Measurements from ENCODE around the gene CD180. TPM values are rescaled to one million over a fixed set of nuclear protein-coding genes. Genes with fewer than 3 reads are reported as not detected.

The CD180 gene
- total RNA-seq, 1 donor from 2014 or later, result not detected

DNA sequence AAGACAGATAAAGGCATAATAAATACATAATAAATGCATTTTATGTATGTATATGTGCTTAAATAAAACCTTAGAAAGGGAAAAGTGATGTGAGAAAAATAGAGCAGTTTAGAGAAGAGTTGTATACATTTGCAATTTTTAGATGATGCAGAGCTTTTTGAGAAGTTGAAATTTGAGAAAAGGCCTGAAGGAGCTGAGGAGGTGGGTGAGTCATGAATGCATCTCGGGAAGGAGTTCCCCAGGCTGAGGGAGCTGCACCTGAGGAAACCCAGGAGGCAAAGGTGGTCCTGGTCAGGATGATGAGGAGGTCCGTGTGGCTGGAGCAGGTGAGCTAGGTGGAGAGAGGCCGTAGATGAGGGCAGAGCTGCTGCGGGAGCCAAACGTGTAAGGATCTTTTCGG is 17.4 kb upstream of the CD180 start:
- H3K4me3 Mint-ChIP-seq (ENCODE audit: unreplicated experiment), result no peak overlapping the region
- no peak overlapping the region for H3K27ac Mint-ChIP-seq (ENCODE audit: unreplicated experiment)
- H3K9me3 Mint-ChIP-seq (ENCODE audit: unreplicated experiment), result peaks cover 2% of the 10 kb centered on the region
- TF ChIP-seq, protein P1, sequence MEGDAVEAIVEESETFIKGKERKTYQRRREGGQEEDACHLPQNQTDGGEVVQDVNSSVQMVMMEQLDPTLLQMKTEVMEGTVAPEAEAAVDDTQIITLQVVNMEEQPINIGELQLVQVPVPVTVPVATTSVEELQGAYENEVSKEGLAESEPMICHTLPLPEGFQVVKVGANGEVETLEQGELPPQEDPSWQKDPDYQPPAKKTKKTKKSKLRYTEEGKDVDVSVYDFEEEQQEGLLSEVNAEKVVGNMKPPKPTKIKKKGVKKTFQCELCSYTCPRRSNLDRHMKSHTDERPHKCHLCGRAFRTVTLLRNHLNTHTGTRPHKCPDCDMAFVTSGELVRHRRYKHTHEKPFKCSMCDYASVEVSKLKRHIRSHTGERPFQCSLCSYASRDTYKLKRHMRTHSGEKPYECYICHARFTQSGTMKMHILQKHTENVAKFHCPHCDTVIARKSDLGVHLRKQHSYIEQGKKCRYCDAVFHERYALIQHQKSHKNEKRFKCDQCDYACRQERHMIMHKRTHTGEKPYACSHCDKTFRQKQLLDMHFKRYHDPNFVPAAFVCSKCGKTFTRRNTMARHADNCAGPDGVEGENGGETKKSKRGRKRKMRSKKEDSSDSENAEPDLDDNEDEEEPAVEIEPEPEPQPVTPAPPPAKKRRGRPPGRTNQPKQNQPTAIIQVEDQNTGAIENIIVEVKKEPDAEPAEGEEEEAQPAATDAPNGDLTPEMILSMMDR (IDR thresholded peaks at IDR 0.05; ENCODE audit: partially characterized antibody, unreplicated experiment), result no peak
- no peaks in the 10 kb centered on the region for H3K4me1 Mint-ChIP-seq (ENCODE audit: low read depth, unreplicated experiment)
- peaks cover 3% of the 10 kb centered on the region for H3K27me3 Mint-ChIP-seq (ENCODE audit: unreplicated experiment)
- DNase-seq, result no peak
- no peaks in the 10 kb centered on the region for H3K36me3 Mint-ChIP-seq (ENCODE audit: unreplicated experiment)

DNA sequence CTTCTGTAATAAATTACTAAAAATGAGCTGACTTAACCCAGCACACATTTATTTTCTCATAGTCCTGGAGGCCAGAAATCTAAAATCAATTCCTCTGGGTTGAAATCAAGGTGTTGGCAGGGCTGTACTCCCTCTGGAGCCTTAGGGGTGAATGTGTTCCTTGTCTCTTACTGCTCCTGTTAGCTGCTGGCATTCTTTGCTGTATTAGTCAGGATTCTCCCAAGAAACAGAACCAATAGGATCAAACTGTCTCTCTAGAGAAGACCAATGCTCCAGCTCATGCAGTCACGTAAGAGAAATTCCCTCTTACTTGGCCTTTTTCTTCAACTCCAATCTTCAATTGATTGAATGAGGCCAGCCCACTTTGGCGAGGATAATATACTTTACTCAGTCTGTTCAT is 15.3 kb upstream of the CD180 start:
- no peak overlapping the region for H3K4me3 Mint-ChIP-seq (ENCODE audit: unreplicated experiment)
- H3K27me3 Mint-ChIP-seq (ENCODE audit: unreplicated experiment), result peaks cover 2% of the 10 kb centered on the region
- H3K36me3 Mint-ChIP-seq (ENCODE audit: unreplicated experiment), result no peaks in the 10 kb centered on the region
- no peaks in the 10 kb centered on the region for H3K4me1 Mint-ChIP-seq (ENCODE audit: low read depth, unreplicated experiment)
- TF ChIP-seq, protein P1 (IDR thresholded peaks at IDR 0.05; ENCODE audit: partially characterized antibody, unreplicated experiment), result no peak
- DNase-seq, result no peak
- no peak overlapping the region for H3K27ac Mint-ChIP-seq (ENCODE audit: unreplicated experiment)
- peaks cover 2% of the 10 kb centered on the region for H3K9me3 Mint-ChIP-seq (ENCODE audit: unreplicated experiment)

DNA sequence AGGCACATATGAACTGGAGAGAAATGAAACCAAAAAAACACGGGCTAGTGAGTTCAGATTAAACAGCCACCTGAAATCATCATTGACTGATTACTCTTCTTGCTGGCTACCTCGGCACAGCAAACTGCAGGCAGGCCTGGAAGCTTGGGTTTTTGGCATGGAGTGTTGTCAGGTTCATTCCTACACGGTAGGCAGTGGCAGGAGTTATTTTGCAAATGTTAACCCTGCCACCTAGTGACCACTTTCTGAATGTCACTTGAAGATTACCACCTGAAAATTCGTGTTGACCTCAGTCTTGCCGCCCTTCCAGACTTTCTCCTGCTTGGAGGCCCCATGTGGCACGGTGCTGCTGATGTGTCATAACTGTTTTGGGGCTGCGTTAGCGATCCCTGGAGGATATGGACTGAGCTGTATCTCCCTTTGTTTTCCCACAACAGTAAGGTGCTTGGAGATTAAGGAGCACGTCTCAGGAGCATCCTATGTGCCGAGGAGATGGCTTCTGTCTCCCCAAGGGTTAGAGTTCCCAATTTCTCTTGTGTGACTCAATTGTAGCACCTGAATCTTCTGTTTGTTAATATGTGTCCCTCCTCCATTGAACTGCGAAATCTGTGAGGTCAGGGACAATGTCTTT is 12.7 kb upstream of the CD180 start:
- Mint-ChIP-seq H3K27ac (ENCODE audit: unreplicated experiment) (no peak overlapping the region), H3K4me1 (ENCODE audit: low read depth, unreplicated experiment) (peaks cover 13% of the 10 kb centered on the region), H3K27me3 (ENCODE audit: unreplicated experiment) (peaks cover 4% of the 10 kb centered on the region), H3K9me3 (ENCODE audit: unreplicated experiment) (peaks cover 5% of the 10 kb centered on the region), H3K4me3 (ENCODE audit: unreplicated experiment) (no peak overlapping the region), H3K36me3 (ENCODE audit: unreplicated experiment) (no peaks in the 10 kb centered on the region)
- peak; percentile 31 for DNase-seq
- TF ChIP-seq, protein P1 (IDR thresholded peaks at IDR 0.05; ENCODE audit: partially characterized antibody, unreplicated experiment), result peak; percentile 89

DNA sequence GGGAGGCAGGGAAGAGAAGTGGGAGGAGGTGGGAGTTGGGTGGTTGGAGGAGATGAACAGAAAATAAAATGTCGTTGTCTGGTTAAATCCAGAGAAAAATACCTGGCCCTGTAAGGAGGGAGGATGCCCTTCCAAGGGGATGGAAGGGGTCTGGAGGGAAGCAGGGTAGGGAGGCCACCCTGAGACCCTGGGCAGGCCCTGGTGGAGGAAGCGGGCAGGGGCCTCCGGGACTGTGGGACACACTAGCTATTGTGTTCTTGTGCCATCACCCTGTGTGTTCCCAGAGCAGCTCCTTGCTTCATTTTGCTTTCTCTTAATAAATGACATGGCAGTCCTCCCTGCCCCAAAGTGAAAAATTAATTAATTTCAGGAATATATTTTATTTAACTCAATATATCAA is 11.8 kb upstream of the CD180 start:
- Mint-ChIP-seq H3K4me3 (ENCODE audit: unreplicated experiment) (no peak overlapping the region), H3K36me3 (ENCODE audit: unreplicated experiment) (no peaks in the 10 kb centered on the region), H3K27ac (ENCODE audit: unreplicated experiment) (no peak overlapping the region), H3K27me3 (ENCODE audit: unreplicated experiment) (peaks cover 2% of the 10 kb centered on the region), H3K9me3 (ENCODE audit: unreplicated experiment) (peaks cover 5% of the 10 kb centered on the region), H3K4me1 (ENCODE audit: low read depth, unreplicated experiment) (peaks cover 16% of the 10 kb centered on the region)
- TF ChIP-seq, protein P1 (IDR thresholded peaks at IDR 0.05; ENCODE audit: partially characterized antibody, unreplicated experiment), result no peak
- no peak for DNase-seq

DNA sequence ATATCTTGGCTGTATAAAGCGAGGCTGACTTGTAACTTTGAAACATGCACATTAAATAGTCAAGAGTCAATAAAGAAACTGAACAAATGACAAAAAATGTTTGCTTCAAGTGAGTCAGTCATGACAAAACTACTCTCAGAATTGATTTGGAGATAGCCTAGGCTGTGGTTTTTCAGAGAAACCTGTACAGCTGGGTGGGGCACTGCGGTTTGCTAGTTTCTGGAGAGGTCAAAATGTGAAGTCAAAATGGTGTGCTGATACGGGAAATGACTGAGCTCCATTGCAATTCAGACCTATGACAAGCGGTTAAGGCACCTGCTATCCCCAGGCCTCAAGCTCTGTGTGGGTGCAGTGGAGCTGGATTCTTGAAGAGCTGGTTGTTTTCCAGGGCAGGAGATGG is 10.3 kb upstream of the CD180 start:
- H3K36me3 Mint-ChIP-seq (ENCODE audit: unreplicated experiment), result no peaks in the 10 kb centered on the region
- peaks cover 2% of the 10 kb centered on the region for H3K27me3 Mint-ChIP-seq (ENCODE audit: unreplicated experiment)
- H3K4me1 Mint-ChIP-seq (ENCODE audit: low read depth, unreplicated experiment), result peaks cover 19% of the 10 kb centered on the region
- H3K27ac Mint-ChIP-seq (ENCODE audit: unreplicated experiment), result no peak overlapping the region
- TF ChIP-seq, protein P1 (IDR thresholded peaks at IDR 0.05; ENCODE audit: partially characterized antibody, unreplicated experiment), result no peak
- peaks cover 5% of the 10 kb centered on the region for H3K9me3 Mint-ChIP-seq (ENCODE audit: unreplicated experiment)
- no peak for DNase-seq
- no peak overlapping the region for H3K4me3 Mint-ChIP-seq (ENCODE audit: unreplicated experiment)
